IMR-90 (cell line): ENCODE results near the gene WNT2B. TPM values are rescaled to one million over a fixed set of nuclear protein-coding genes. Genes with fewer than 3 reads are reported as not detected.

Source experiments
- ATAC-seq: fragments of 200-7000 bp; cut with Tn5 transposase; 2 replicates; pipeline ENCODE4 v1.9.1; 2020; ENCODE audit warnings: low read depth, mild to moderate bottlenecking, moderate library complexity
- BruUV-seq: library from RNA; stranded (reverse); fragments of 400-500 nt; replicated peaks from 2 replicates; lab custom pipeline; 2021; lab: Mats Ljungman, UMichigan
- CTCF ChIA-PET: fragments of 300-600 bp; formaldehyde crosslinking; extraction: SDS; loops from one replicate; lab custom pipeline; 2021; ENCODE audit warnings: antibody characterized with exemption; lab: Yijun Ruan, JAX
- POLR2A ChIA-PET: fragments of 300-600 bp; sonication (Branson Sonifier 250); formaldehyde crosslinking; loops from one replicate; lab custom pipeline; 2022; ENCODE audit warnings: antibody characterized with exemption; ENCODE audit not compliant: unreplicated experiment; lab: Charles Lee
- DNase-seq: peaks from one replicate; pipeline ENCODE4 v3.0.0; 2013
- H2AFZ ChIP-seq: replicated peaks from 2 replicates; pipeline ENCODE3; 2013; ENCODE audit warnings: low read length, mild to moderate bottlenecking; ENCODE audit not compliant: poor library complexity
- H2AK5ac ChIP-seq: 2 replicates; pipeline ENCODE4 v1.6.1; 2013; ENCODE audit warnings: low read depth, low read length, inconsistent platforms
- H2AK9ac ChIP-seq: replicated peaks from 2 replicates; pipeline ENCODE3; 2013; ENCODE audit warnings: mild to moderate bottlenecking, low read depth, low read length, moderate library complexity; ENCODE audit not compliant: poor library complexity
- H2BK120ac ChIP-seq: 2 replicates; pipeline ENCODE4 v1.6.1; 2013; ENCODE audit warnings: low read depth, low read length, inconsistent platforms
- H2BK15ac ChIP-seq: 3 replicates; pipeline ENCODE4 v1.6.1; 2013; ENCODE audit warnings: low read depth, low read length, inconsistent platforms
- H2BK20ac ChIP-seq: 2 replicates; pipeline ENCODE4 v1.6.1; 2013; ENCODE audit warnings: low read depth, mild to moderate bottlenecking, inconsistent platforms, low read length, moderate library complexity
- H2BK5ac ChIP-seq: 2 replicates; pipeline ENCODE4 v1.6.1; 2013; ENCODE audit warnings: mild to moderate bottlenecking, low read depth, low read length, inconsistent platforms; ENCODE audit not compliant: poor library complexity, severe bottlenecking
- H3K14ac ChIP-seq: replicated peaks from 2 replicates; pipeline ENCODE4 v1.6.1; 2013; ENCODE audit warnings: low read depth, low read length, inconsistent platforms
- H3K18ac ChIP-seq: 2 replicates; pipeline ENCODE4 v1.6.1; 2013; ENCODE audit warnings: low read depth, low read length, control low read depth
- H3K23ac ChIP-seq: 2 replicates; pipeline ENCODE4 v1.6.1; 2013; ENCODE audit warnings: low read depth, low read length, inconsistent platforms
- H3K27ac ChIP-seq: 2 replicates; pipeline ENCODE4 v1.5.1; 2013; ENCODE audit warnings: mild to moderate bottlenecking, control low read depth, low read length; ENCODE audit not compliant: insufficient read depth
- H3K27me3 ChIP-seq: 2 replicates; pipeline ENCODE4 v1.6.1; 2013; ENCODE audit warnings: low read length; ENCODE audit not compliant: control insufficient read depth, insufficient read depth
- H3K36me3 ChIP-seq: 2 replicates; pipeline ENCODE4 v1.6.1; 2013; ENCODE audit warnings: low read length, mixed read lengths; ENCODE audit not compliant: control insufficient read depth, insufficient read depth
- H3K4ac ChIP-seq: 2 replicates; pipeline ENCODE4 v1.6.1; 2013; ENCODE audit warnings: low read depth, low read length, inconsistent platforms
- H3K4me1 ChIP-seq: 2 replicates; pipeline ENCODE4 v1.6.1; 2013; ENCODE audit warnings: low read length, mixed read lengths; ENCODE audit not compliant: control insufficient read depth, insufficient read depth
- H3K4me2 ChIP-seq: 2 replicates; pipeline ENCODE4 v1.6.1; 2013; ENCODE audit warnings: low read depth, mild to moderate bottlenecking, control low read depth, low read length, moderate library complexity
- H3K4me3 ChIP-seq: 2 replicates; pipeline ENCODE4 v1.5.1; 2013; ENCODE audit warnings: low read depth, mild to moderate bottlenecking, control low read depth, low read length, moderate library complexity; ENCODE audit not compliant: insufficient read depth
- H3K56ac ChIP-seq: 2 replicates; pipeline ENCODE4 v1.6.1; 2013; ENCODE audit warnings: low read length, inconsistent platforms; ENCODE audit not compliant: insufficient read depth; ENCODE audit errors: extremely low read depth
- H3K79me1 ChIP-seq, 2 experiments: 2 replicates each; pipeline ENCODE4 v1.6.1; 2013; ENCODE audit warnings: low read length in 2 of 2, inconsistent platforms in 1 of 2, low read depth in 1 of 2
- H3K9ac ChIP-seq: 2 replicates; pipeline ENCODE4 v1.6.1; 2013; ENCODE audit warnings: low read depth, low read length, control low read depth
- H3K9me1 ChIP-seq: 2 replicates; pipeline ENCODE4 v1.6.1; 2013; ENCODE audit warnings: low read length, inconsistent platforms; ENCODE audit not compliant: insufficient read depth
- H3K9me3 ChIP-seq: 2 replicates; pipeline ENCODE4 v1.6.1; 2013; ENCODE audit warnings: low read length; ENCODE audit not compliant: control insufficient read depth, insufficient read depth
- H4K20me1 ChIP-seq: 2 replicates; pipeline ENCODE4 v1.6.1; 2013; ENCODE audit warnings: low read length, inconsistent platforms; ENCODE audit not compliant: insufficient read depth
- H4K5ac ChIP-seq: 2 replicates; pipeline ENCODE4 v1.6.1; 2013; ENCODE audit warnings: mild to moderate bottlenecking, low read depth, low read length, control low read depth
- H4K8ac ChIP-seq, 2 experiments: 2 replicates each; pipeline ENCODE4 v1.6.1; 2013; ENCODE audit warnings: low read depth in 2 of 2, low read length in 2 of 2, control low read depth in 1 of 2, inconsistent platforms in 1 of 2
- H4K91ac ChIP-seq: 2 replicates; pipeline ENCODE4 v1.6.1; 2013; ENCODE audit warnings: low read depth, low read length, inconsistent platforms; ENCODE audit not compliant: insufficient read depth
- USF2 ChIP-seq: fragments of 150-350 bp; IDR thresholded peaks from 2 replicates; pipeline ENCODE4 v1.6.1; 2017; ENCODE audit warnings: mild to moderate bottlenecking, antibody characterized with exemption, low read length, low read depth
- dilution Hi-C: fragments of 300-500 bp; cut with HindIII; formaldehyde crosslinking; loops from one replicate; pipeline ENCODE4 v1.14.3; 2018; ENCODE audit warnings: low sequenced_read_pairs; ENCODE audit not compliant: unreplicated experiment
- in situ Hi-C: fragments of 300-500 bp; cut with MboI; formaldehyde crosslinking; loops from 3 replicates; pipeline ENCODE4 v1.14.3; 2019; ENCODE audit warnings: low sequenced_read_pairs, inconsistent platforms, mixed read lengths
- intact Hi-C: fragments of 100-400 bp; cut with micrococcal nuclease; formaldehyde crosslinking; loops from 2 replicates; pipeline ENCODE4 v1.10.0; 2022
- polyA plus RNA-seq, 3 experiments: library from polyadenylated mRNA; depleted of rRNA; stranded (reverse); fragments of >200 nt; gene quantifications; 2 replicates each; pipeline ENCODE4 v1.2.3, GENCODE V29; 2012; ENCODE audit warnings: low replicate concordance in 1 of 3
- total RNA-seq: library from RNA; depleted of rRNA; stranded (reverse); fragments of >200 nt; gene quantifications from 2 replicates; pipeline ENCODE4 v1.2.3, GENCODE V29; 2012

WNT2B gene
- total and polyA plus RNA-seq, 2 of the 4 experiments (the other 2 are of a cell fraction), result 0.50 to 0.54 TPM

- Histone ChIP-seq H3K23ac (no peak overlapping the region), H4K5ac (peak overlapping the region; percentile 85; the same call in 1 of the 2 replicates), H3K79me1 (peaks cover 0 to 3% of the 10 kb centered on the region in 2 experiments; a peak in 1 of 4 replicates), H2BK120ac (peak overlapping the region; percentile 39; the same call in 1 of the 2 replicates), H4K91ac (peak overlapping the region; percentile 30; the same call in 1 of the 2 replicates), H3K9me3 (no peaks in the 10 kb centered on the region), H3K4ac (no peak overlapping the region; the same call in 1 of the 2 replicates), H3K4me2 (peak overlapping the region; percentile 75), H3K27me3 (no peaks in the 10 kb centered on the region), H2BK5ac (peak overlapping the region; percentile 98), H2BK15ac (peak overlapping the region; percentile 41; the same call in 1 of the 3 replicates), H2BK20ac (no peak overlapping the region), H3K4me3 (no peak overlapping the region), H3K4me1 (peaks cover 32% of the 10 kb centered on the region), H4K8ac (peak overlapping the region; percentile 17 to 68; a peak in 3 of 4 replicates), H3K36me3 (peaks cover 12% of the 10 kb centered on the region), H3K14ac (0 out of 2 replicates have a peak overlapping the region, but pooled peaks have one; percentile 8), H3K27ac (peak overlapping the region; percentile 79; the same call in 1 of the 2 replicates), H2AFZ (no peak overlapping the region), H2AK5ac (peak overlapping the region; percentile 70; the same call in 1 of the 2 replicates), H3K9ac (no peak overlapping the region), H3K18ac (peak overlapping the region; percentile 89), H3K9me1 (peaks cover 12% of the 10 kb centered on the region), H4K20me1 (no peaks in the 10 kb centered on the region), H3K56ac (no peak overlapping the region), H2AK9ac (no peak overlapping the region)
- intact Hi-C loops (no loop called here), in situ Hi-C loops (no loop called here), dilution Hi-C loops (no loop called here)
- ChIA-PET POLR2A (no interaction called here), CTCF (interaction anchor here (1.5 kb wide), 1 partner anchor 26 kb away, joined by 4 read pairs; no protein-coding TSS in a partner anchor)
- ATAC-seq, result peak; percentile 64
- BruUV-seq, result no TSS peak
- TF ChIP-seq USF2, result no peak
- DNase-seq, result peak; percentile 31
These were observed 19.3 kb downstream of the WNT2B start for GRCh38 chr1:112528076-112528475.
